Skeletal muscle satellite cell (primary cell): ENCODE results near the gene SPART. TPM values are rescaled to one million over a fixed set of nuclear protein-coding genes. Genes with fewer than 3 reads are reported as not detected.

Experiments used
- H3K27me3 ChIP-seq: 2 replicates; pipeline ENCODE4 v1.7.0; 2013; ENCODE audit warnings: low read length; ENCODE audit not compliant: control insufficient read depth, insufficient read depth
- H3K36me3 ChIP-seq: 2 replicates; pipeline ENCODE4 v1.7.0; 2013; ENCODE audit warnings: mild to moderate bottlenecking, control low read depth, low read length; ENCODE audit not compliant: insufficient read depth
- H3K4me1 ChIP-seq: 2 replicates; pipeline ENCODE4 v1.7.0; 2013; ENCODE audit warnings: low read length; ENCODE audit not compliant: control insufficient read depth, insufficient read depth
- H3K4me2 ChIP-seq: 2 replicates; pipeline ENCODE4 v1.7.0; 2013; ENCODE audit warnings: mild to moderate bottlenecking, low read length
- H3K4me3 ChIP-seq: 2 replicates; pipeline ENCODE4 v1.7.0; 2013; ENCODE audit warnings: low read length
- H3K9ac ChIP-seq: 2 replicates; pipeline ENCODE4 v1.7.0; 2013; ENCODE audit warnings: mild to moderate bottlenecking, low read depth, low read length, moderate library complexity
- H3K9me3 ChIP-seq: replicated peaks from 2 replicates; pipeline ENCODE4 v1.7.0; 2013; ENCODE audit warnings: mild to moderate bottlenecking, control low read depth, low read length
- total RNA-seq: library from RNA; depleted of rRNA; stranded (reverse); fragments of >200 nt; gene quantifications from 2 replicates; pipeline ENCODE4 v1.2.3, GENCODE V29; 2012; rRNA removed

Gene SPART
- total RNA-seq: 39.5 and 67.4 TPM in 2 replicates

- Histone ChIP-seq H3K4me2 (peak within 1 kb of the TSS; percentile 89), H3K36me3 (no peaks in the 10 kb centered on the region), H3K4me1 (peaks cover 20% of the 10 kb centered on the region), H3K4me3 (peak within 1 kb of the TSS; percentile 82), H3K27me3 (no peaks in the 10 kb centered on the region), H3K9ac (peak within 1 kb of the TSS; percentile 98), H3K9me3 (no peaks in the 10 kb centered on the region)
Observed at GRCh38 chr13:36346222-36347083, at the start of gene SPART. SPART (minus strand) TSS chr13:36346394; CDS start chr13:36335830, 10,564 bp downstream.

- Histone ChIP-seq H3K9ac (no peak overlapping the region), H3K9me3 (no peaks in the 10 kb centered on the region), H3K27me3 (no peaks in the 10 kb centered on the region), H3K4me3 (no peak overlapping the region), H3K4me2 (no peak overlapping the region), H3K4me1 (no peaks in the 10 kb centered on the region), H3K36me3 (no peaks in the 10 kb centered on the region)
Observed at GRCh38 chr13:36395280-36395679, 49.1 kb upstream of the SPART start.

- Histone ChIP-seq H3K9ac (no peak overlapping the region), H3K36me3 (no peaks in the 10 kb centered on the region), H3K4me3 (no peak overlapping the region), H3K4me1 (no peaks in the 10 kb centered on the region), H3K9me3 (no peaks in the 10 kb centered on the region), H3K27me3 (no peaks in the 10 kb centered on the region), H3K4me2 (no peak overlapping the region)
Observed at GRCh38 chr13:36385489-36385888, 39.3 kb upstream of the SPART start.

- Histone ChIP-seq H3K4me2 (no peak overlapping the region), H3K9ac (no peak overlapping the region), H3K9me3 (no peaks in the 10 kb centered on the region), H3K4me3 (no peak overlapping the region), H3K27me3 (no peaks in the 10 kb centered on the region), H3K4me1 (no peaks in the 10 kb centered on the region), H3K36me3 (no peaks in the 10 kb centered on the region)
Observed at GRCh38 chr13:36382030-36382429, 35.8 kb upstream of the SPART start.

GRCh38 chr13:36377826-36378468 is 31.8 kb upstream of the SPART start:
- Histone ChIP-seq H3K36me3 (no peaks in the 10 kb centered on the region), H3K9ac (no peak overlapping the region), H3K4me3 (no peak overlapping the region), H3K4me2 (no peak overlapping the region), H3K27me3 (no peaks in the 10 kb centered on the region), H3K9me3 (no peaks in the 10 kb centered on the region), H3K4me1 (no peaks in the 10 kb centered on the region)

- no peaks in the 10 kb centered on the region for H3K36me3 ChIP-seq
- H3K9me3 ChIP-seq: no peaks in the 10 kb centered on the region
- H3K4me3 ChIP-seq: no peak overlapping the region
- H3K4me2 ChIP-seq: no peak overlapping the region
- no peak overlapping the region for H3K9ac ChIP-seq
- no peaks in the 10 kb centered on the region for H3K27me3 ChIP-seq
- H3K4me1 ChIP-seq: peaks cover 12% of the 10 kb centered on the region
Observed at GRCh38 chr13:36374063-36374462, 27.9 kb upstream of the SPART start.

GRCh38 chr13:36371185-36371584 is 25.0 kb upstream of the SPART start:
- peaks cover 12% of the 10 kb centered on the region for H3K4me1 ChIP-seq
- H3K4me2 ChIP-seq: no peak overlapping the region
- H3K9ac ChIP-seq: no peak overlapping the region

GRCh38 chr13:36370108-36370429 is 23.9 kb upstream of the SPART start:
- no peak overlapping the region for H3K4me3 ChIP-seq
- H3K9ac ChIP-seq: no peak overlapping the region

More at GRCh38 chr13:36371185-36371584, 25.0 kb upstream of the SPART start:
- no peaks in the 10 kb centered on the region for H3K27me3 ChIP-seq
- H3K36me3 ChIP-seq: no peaks in the 10 kb centered on the region
- H3K9me3 ChIP-seq: no peaks in the 10 kb centered on the region
- H3K4me3 ChIP-seq: no peak overlapping the region

GRCh38 chr13:36369268-36370107 is 23.3 kb upstream of the SPART start:
- no peaks in the 10 kb centered on the region for H3K9me3 ChIP-seq
- no peak overlapping the region for H3K9ac ChIP-seq
- H3K4me2 ChIP-seq: no peak overlapping the region
- no peak overlapping the region for H3K4me3 ChIP-seq
- H3K27me3 ChIP-seq: no peaks in the 10 kb centered on the region
- H3K4me1 ChIP-seq: peaks cover 12% of the 10 kb centered on the region
- no peaks in the 10 kb centered on the region for H3K36me3 ChIP-seq

More at GRCh38 chr13:36370108-36370429, 23.9 kb upstream of the SPART start:
- Histone ChIP-seq H3K9me3 (no peaks in the 10 kb centered on the region), H3K27me3 (no peaks in the 10 kb centered on the region), H3K36me3 (no peaks in the 10 kb centered on the region), H3K4me2 (no peak overlapping the region), H3K4me1 (peaks cover 12% of the 10 kb centered on the region)

- Histone ChIP-seq H3K9me3 (no peaks in the 10 kb centered on the region), H3K4me2 (no peak overlapping the region), H3K4me3 (no peak overlapping the region), H3K36me3 (no peaks in the 10 kb centered on the region), H3K4me1 (peaks cover 21% of the 10 kb centered on the region), H3K27me3 (no peaks in the 10 kb centered on the region), H3K9ac (no peak overlapping the region)
Observed at GRCh38 chr13:36366031-36366430, 19.8 kb upstream of the SPART start.

- H3K9me3 ChIP-seq: no peaks in the 10 kb centered on the region
- no peaks in the 10 kb centered on the region for H3K36me3 ChIP-seq
- peaks cover 9% of the 10 kb centered on the region for H3K4me1 ChIP-seq
- H3K9ac ChIP-seq: no peak overlapping the region
- H3K27me3 ChIP-seq: no peaks in the 10 kb centered on the region
- no peak overlapping the region for H3K4me3 ChIP-seq
- H3K4me2 ChIP-seq: no peak overlapping the region
Observed at GRCh38 chr13:36363366-36363863, 17.2 kb upstream of the SPART start.
